Osteoblast (primary cell): ENCODE data around the gene UPB1. TPM values are rescaled to one million over a fixed set of nuclear protein-coding genes. Genes with fewer than 3 reads are reported as not detected.
"Not testable (repeated sequence)": the region's sequence is repeated elsewhere in the genome, so short reads cannot be mapped to it uniquely, and the experiment has no call there.

Experiments
- DNase-seq: peaks from one replicate; pipeline ENCODE4 v3.0.0; 2011; ENCODE audit warnings: low spot score, mixed read lengths; ENCODE audit not compliant: insufficient read length; ENCODE audit errors: missing footprints
- H2AFZ ChIP-seq: 2 replicates; pipeline ENCODE4 v1.6.0; 2011; ENCODE audit warnings: mild to moderate bottlenecking, low read length
- H3K27ac ChIP-seq: 2 replicates; pipeline ENCODE4 v1.5.1; 2011; ENCODE audit warnings: mild to moderate bottlenecking, low read depth, low read length, moderate library complexity
- H3K27me3 ChIP-seq: 2 replicates; pipeline ENCODE4 v1.6.0; 2012; ENCODE audit warnings: mild to moderate bottlenecking, control low read depth, inconsistent platforms, low read length, moderate library complexity; ENCODE audit not compliant: insufficient read depth
- H3K36me3 ChIP-seq: 2 replicates; pipeline ENCODE4 v1.5.1; 2011; ENCODE audit warnings: mild to moderate bottlenecking, low read length, control low read depth, moderate library complexity; ENCODE audit not compliant: insufficient read depth
- H3K4me1 ChIP-seq: 2 replicates; pipeline ENCODE4 v1.5.1; 2011; ENCODE audit warnings: mild to moderate bottlenecking, low read length, control low read depth, moderate library complexity; ENCODE audit not compliant: insufficient read depth
- H3K4me2 ChIP-seq: 2 replicates; pipeline ENCODE4 v1.6.0; 2011; ENCODE audit warnings: mild to moderate bottlenecking, low read length; ENCODE audit not compliant: insufficient read depth
- H3K4me3 ChIP-seq: fragments of 200-600 bp; sonication (generic); 3 replicates; pipeline ENCODE4 v1.5.1; 2012; ENCODE audit warnings: mild to moderate bottlenecking, low read length, inconsistent platforms; ENCODE audit not compliant: insufficient read depth
- H3K79me2 ChIP-seq: 2 replicates; pipeline ENCODE4 v1.6.0; 2012; ENCODE audit warnings: mild to moderate bottlenecking, low read length, control low read depth, inconsistent platforms; ENCODE audit not compliant: insufficient read depth
- H3K9me3 ChIP-seq: 2 replicates; pipeline ENCODE4 v1.5.1; 2011; ENCODE audit warnings: low read depth, low read length, control low read depth
- H4K20me1 ChIP-seq: 2 replicates; pipeline ENCODE4 v1.6.0; 2012; ENCODE audit warnings: mild to moderate bottlenecking, low read length, control low read depth; ENCODE audit not compliant: insufficient read depth
- total RNA-seq: library from RNA; depleted of rRNA; stranded (reverse); fragments of >200 nt; gene quantifications from 2 replicates; pipeline ENCODE4 v1.2.3, GENCODE V29; 2012
- TF ChIP-seq, protein P1 (sequence below): IDR thresholded peaks from 2 replicates; pipeline ENCODE4 v1.5.1; 2011; ENCODE audit warnings: mild to moderate bottlenecking, low read depth, low read length, moderate library complexity; ENCODE audit errors: extremely low read depth

Gene UPB1
- total RNA-seq, 1 donor: under 0.01 TPM

DNA sequence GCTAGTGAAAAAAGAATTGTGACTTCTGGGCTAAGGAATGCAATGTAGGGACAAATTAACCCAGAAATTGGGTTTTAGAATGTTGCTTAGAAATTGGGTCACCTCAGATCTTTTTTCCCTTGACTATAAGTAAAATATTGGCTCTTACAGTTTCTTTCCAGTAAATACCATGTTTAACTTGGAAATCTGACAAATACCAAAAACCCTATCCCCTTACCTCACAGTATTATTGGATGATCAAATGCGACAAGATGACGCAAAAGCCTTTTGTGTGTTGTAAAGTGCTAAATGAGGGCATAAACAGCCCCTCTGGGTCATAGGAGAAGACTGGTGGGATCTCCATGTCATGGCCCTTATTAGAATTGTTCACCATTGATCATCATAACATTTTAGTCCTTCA lies 6.1 kb upstream of the UPB1 start:
- no peak for DNase-seq
- Histone ChIP-seq H3K4me3 (no peak overlapping the region), H4K20me1 (no peaks in the 10 kb centered on the region), H3K9me3 (no peaks in the 10 kb centered on the region), H3K79me2 (no peaks in the 10 kb centered on the region), H3K27me3 (peaks cover 7% of the 10 kb centered on the region), H2AFZ (no peak overlapping the region), H3K4me1 (peaks cover 15% of the 10 kb centered on the region), H3K4me2 (no peak overlapping the region), H3K36me3 (no peaks in the 10 kb centered on the region), H3K27ac (no peak overlapping the region)
- TF ChIP-seq, protein P1, sequence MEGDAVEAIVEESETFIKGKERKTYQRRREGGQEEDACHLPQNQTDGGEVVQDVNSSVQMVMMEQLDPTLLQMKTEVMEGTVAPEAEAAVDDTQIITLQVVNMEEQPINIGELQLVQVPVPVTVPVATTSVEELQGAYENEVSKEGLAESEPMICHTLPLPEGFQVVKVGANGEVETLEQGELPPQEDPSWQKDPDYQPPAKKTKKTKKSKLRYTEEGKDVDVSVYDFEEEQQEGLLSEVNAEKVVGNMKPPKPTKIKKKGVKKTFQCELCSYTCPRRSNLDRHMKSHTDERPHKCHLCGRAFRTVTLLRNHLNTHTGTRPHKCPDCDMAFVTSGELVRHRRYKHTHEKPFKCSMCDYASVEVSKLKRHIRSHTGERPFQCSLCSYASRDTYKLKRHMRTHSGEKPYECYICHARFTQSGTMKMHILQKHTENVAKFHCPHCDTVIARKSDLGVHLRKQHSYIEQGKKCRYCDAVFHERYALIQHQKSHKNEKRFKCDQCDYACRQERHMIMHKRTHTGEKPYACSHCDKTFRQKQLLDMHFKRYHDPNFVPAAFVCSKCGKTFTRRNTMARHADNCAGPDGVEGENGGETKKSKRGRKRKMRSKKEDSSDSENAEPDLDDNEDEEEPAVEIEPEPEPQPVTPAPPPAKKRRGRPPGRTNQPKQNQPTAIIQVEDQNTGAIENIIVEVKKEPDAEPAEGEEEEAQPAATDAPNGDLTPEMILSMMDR: no peak

- DNase-seq, H4K20me1 ChIP-seq, H3K4me3 ChIP-seq, H3K9me3 ChIP-seq, H3K36me3 ChIP-seq, H3K79me2 ChIP-seq, H3K4me2 ChIP-seq, H3K27ac ChIP-seq, H2AFZ ChIP-seq: not testable (repeated sequence)
- Histone ChIP-seq H3K4me1 (peaks cover 13% of the 10 kb centered on the region), H3K27me3 (peaks cover 12% of the 10 kb centered on the region)
Measured at GRCh38 chr22:24489434-24489833, 5.7 kb upstream of the UPB1 start.

GRCh38 chr22:24492391-24492790 lies 2.7 kb upstream of the UPB1 start:
- H3K4me2 ChIP-seq: no peak overlapping the region
- no peaks in the 10 kb centered on the region for H3K79me2 ChIP-seq
- H4K20me1 ChIP-seq: no peaks in the 10 kb centered on the region
- no peaks in the 10 kb centered on the region for H3K9me3 ChIP-seq
- peaks cover 31% of the 10 kb centered on the region for H3K27me3 ChIP-seq
- DNase-seq: no peak
- no peak overlapping the region for H3K4me3 ChIP-seq
- H3K4me1 ChIP-seq: no peaks in the 10 kb centered on the region
- H3K36me3 ChIP-seq: no peaks in the 10 kb centered on the region
- H2AFZ ChIP-seq: no peak overlapping the region
- TF ChIP-seq, protein P1: no peak
- H3K27ac ChIP-seq: no peak overlapping the region

DNA sequence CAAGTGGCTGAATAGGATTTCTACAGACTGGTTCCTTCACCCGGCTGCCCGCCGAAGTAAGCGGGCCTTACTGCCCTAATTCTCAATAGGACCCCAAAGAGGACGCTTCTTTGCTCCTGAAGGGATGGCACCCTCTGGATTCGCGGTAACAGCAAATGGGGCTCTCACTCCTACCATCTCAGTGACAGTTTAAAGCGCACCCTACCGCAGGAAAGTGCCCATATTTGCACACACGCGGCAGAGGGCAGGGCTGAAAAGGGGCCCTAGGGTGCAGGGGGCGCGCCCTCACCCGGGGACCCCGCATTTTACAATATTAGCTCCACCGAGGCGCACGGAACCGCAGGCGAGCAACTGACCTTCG lies 985 bp upstream of the UPB1 start:
- no peak for DNase-seq
- Histone ChIP-seq H3K79me2 (no peaks in the 10 kb centered on the region), H3K27me3 (peaks cover 39% of the 10 kb centered on the region), H3K4me1 (no peaks in the 10 kb centered on the region), H2AFZ (no peak overlapping the region), H3K4me3 (peak overlapping the region; percentile 28), H3K36me3 (no peaks in the 10 kb centered on the region), H4K20me1 (no peaks in the 10 kb centered on the region), H3K4me2 (peak overlapping the region; percentile 36), H3K27ac (no peak overlapping the region), H3K9me3 (no peaks in the 10 kb centered on the region)
- TF ChIP-seq, protein P1: no peak

- Histone ChIP-seq H3K27me3 (peaks cover 41% of the 10 kb centered on the region), H3K4me2 (no peak overlapping the region), H3K27ac (no peak overlapping the region), H2AFZ (no peak overlapping the region), H3K4me3 (no peak overlapping the region), H3K36me3 (no peaks in the 10 kb centered on the region), H3K9me3 (no peaks in the 10 kb centered on the region), H3K79me2 (no peaks in the 10 kb centered on the region), H4K20me1 (no peaks in the 10 kb centered on the region), H3K4me1 (no peaks in the 10 kb centered on the region)
- DNase-seq: no peak
- TF ChIP-seq, protein P1: no peak
Measured at GRCh38 chr22:24495365-24495675, 188 bp downstream of the UPB1 start.
